Ovary (tissue), 3 donors: ENCODE results near the gene SNX13.

Experiments used
- EP300 ChIP-seq: sonication (generic); formaldehyde crosslinking; IDR thresholded peaks from one replicate; pipeline ENCODE4 v1.6.1; 2017; ENCODE audit warnings: antibody characterized with exemption
- POLR2A ChIP-seq: fragments of 450-650 bp; IDR thresholded peaks from one replicate; pipeline ENCODE4 v1.6.1; 2017; ENCODE audit warnings: antibody characterized with exemption, mild to moderate bottlenecking, moderate library complexity
- TF ChIP-seq, protein P1 (sequence below), 3 donors: fragments of 450-650 bp in 2 of 3; fragments of 200-600 bp in 1 of 3; IDR thresholded peaks; one replicate each; pipeline versions ENCODE4 v1.5.1 to v1.8.0; 2016 to 2022; ENCODE audit warnings: antibody characterized with exemption in 3 of 3, mild to moderate bottlenecking in 1 of 3
- donor health status: DM: no; HTN: no; CAD: no.

DNA sequence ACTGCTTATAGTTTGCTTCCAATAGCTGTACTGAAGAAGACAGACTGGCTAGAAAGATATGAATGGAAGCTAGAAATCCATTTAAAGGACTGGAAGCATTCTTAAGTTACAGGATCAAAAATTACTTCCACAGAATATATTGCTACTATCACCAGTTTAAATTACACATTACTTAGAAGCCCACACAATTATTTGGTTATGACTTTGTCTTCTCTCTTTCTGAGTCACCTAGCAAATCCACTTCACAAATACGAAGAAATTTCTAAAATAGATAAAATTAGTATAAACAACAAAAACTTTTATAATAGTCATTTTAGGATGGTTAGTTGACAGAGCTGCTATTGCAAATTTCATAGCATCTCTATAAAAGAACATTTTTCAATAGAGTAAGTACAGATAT, 108.1 kb downstream of the SNX13 start:
- TF ChIP-seq EP300 (no peak), POLR2A (no peak)
- TF ChIP-seq, protein P1, sequence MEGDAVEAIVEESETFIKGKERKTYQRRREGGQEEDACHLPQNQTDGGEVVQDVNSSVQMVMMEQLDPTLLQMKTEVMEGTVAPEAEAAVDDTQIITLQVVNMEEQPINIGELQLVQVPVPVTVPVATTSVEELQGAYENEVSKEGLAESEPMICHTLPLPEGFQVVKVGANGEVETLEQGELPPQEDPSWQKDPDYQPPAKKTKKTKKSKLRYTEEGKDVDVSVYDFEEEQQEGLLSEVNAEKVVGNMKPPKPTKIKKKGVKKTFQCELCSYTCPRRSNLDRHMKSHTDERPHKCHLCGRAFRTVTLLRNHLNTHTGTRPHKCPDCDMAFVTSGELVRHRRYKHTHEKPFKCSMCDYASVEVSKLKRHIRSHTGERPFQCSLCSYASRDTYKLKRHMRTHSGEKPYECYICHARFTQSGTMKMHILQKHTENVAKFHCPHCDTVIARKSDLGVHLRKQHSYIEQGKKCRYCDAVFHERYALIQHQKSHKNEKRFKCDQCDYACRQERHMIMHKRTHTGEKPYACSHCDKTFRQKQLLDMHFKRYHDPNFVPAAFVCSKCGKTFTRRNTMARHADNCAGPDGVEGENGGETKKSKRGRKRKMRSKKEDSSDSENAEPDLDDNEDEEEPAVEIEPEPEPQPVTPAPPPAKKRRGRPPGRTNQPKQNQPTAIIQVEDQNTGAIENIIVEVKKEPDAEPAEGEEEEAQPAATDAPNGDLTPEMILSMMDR (IDR thresholded peaks at IDR 0.05), result no peak
